ENCODE measurements around the gene GSG1L.

Gene GSG1L

GRCh38 chr16:28110074-28110473 is 46.6 kb upstream of the GSG1L start:
- Histone ChIP-seq H3K4ac (ENCODE audit: low read length) (no peak overlapping the region), H3K27ac (replicated peaks; ENCODE audit: low read length) (no peak overlapping the region), H3K4me1 (ENCODE audit: control insufficient read depth in 2 of 2, insufficient read depth in 1 of 2, low read depth in 1 of 2, low read length in 2 of 2) (peaks cover 0 to 3% of the 10 kb centered on the region in 2 donors), H3K23ac (ENCODE audit: low read depth, low read length, poor library complexity) (no peak overlapping the region), H3K27me3 (ENCODE audit: control insufficient read depth in 3 of 3, insufficient read depth in 3 of 3, low read depth in 1 of 3, low read length in 3 of 3) (no peaks in the 10 kb centered on the region), H3K36me3 (replicated peaks in 1 of 2; ENCODE audit: control insufficient read depth in 2 of 2, insufficient read depth in 2 of 2, low read length in 2 of 2) (peaks cover 44 to 100% of the 10 kb centered on the region in 2 donors), H4K8ac (ENCODE audit: low read depth, low read length) (no peak overlapping the region), H2BK5ac (ENCODE audit: low read length) (no peak overlapping the region), H4K91ac (ENCODE audit: low read depth, low read length, poor library complexity) (no peak overlapping the region), H3K9me3 (replicated peaks in 1 of 2; ENCODE audit: control insufficient read depth in 2 of 2, insufficient read depth in 1 of 2, low read depth in 1 of 2, low read length in 2 of 2) (no peaks in the 10 kb centered on the region), H3K9ac (ENCODE audit: low read depth, low read length, poor library complexity) (no peak overlapping the region), H3K18ac (ENCODE audit: low read length) (no peak overlapping the region), H3K4me3 (ENCODE audit: low read length in 2 of 2) (no peak overlapping the region), H2BK15ac (ENCODE audit: low read length) (no peak overlapping the region), H2BK120ac (ENCODE audit: low read depth, low read length) (no peak overlapping the region), H3K14ac (ENCODE audit: low read length) (no peak overlapping the region), H3K4me2 (ENCODE audit: insufficient read depth, low read length, poor library complexity, severe bottlenecking) (no peak overlapping the region), H2AFZ (ENCODE audit: low read length) (no peak overlapping the region), H2AK5ac (ENCODE audit: low read depth, low read length) (no peak overlapping the region), H2BK12ac (ENCODE audit: low read length) (no peak overlapping the region), H3K79me1 (ENCODE audit: low read depth, low read length) (no peaks in the 10 kb centered on the region)
- no CpG with 5 or more reads among the region's 3 CpGs for WGBS, 2 donors (ENCODE audit: extremely low coverage in 2 of 2, insufficient read length in 2 of 2, insufficient replicate concordance in 1 of 2)
- DNase-seq (ENCODE audit: low spot score), result no peak

GRCh38 chr16:28108590-28109247 is 45.2 kb upstream of the GSG1L start:
- Histone ChIP-seq H3K36me3 (replicated peaks in 1 of 2; ENCODE audit: control insufficient read depth in 2 of 2, insufficient read depth in 2 of 2, low read length in 2 of 2) (peaks cover 53 to 100% of the 10 kb centered on the region in 2 donors), H2BK15ac (ENCODE audit: low read length) (no peak overlapping the region), H3K27me3 (ENCODE audit: control insufficient read depth in 3 of 3, insufficient read depth in 3 of 3, low read depth in 1 of 3, low read length in 3 of 3) (no peaks in the 10 kb centered on the region), H3K14ac (ENCODE audit: low read length) (no peak overlapping the region), H3K79me1 (ENCODE audit: low read depth, low read length) (no peaks in the 10 kb centered on the region), H3K18ac (ENCODE audit: low read length) (peak overlapping the region; percentile 23), H2BK5ac (ENCODE audit: low read length) (no peak overlapping the region), H3K9me3 (replicated peaks in 1 of 2; ENCODE audit: control insufficient read depth in 2 of 2, insufficient read depth in 1 of 2, low read depth in 1 of 2, low read length in 2 of 2) (no peaks in the 10 kb centered on the region), H3K4me3 (ENCODE audit: low read length in 2 of 2) (no peak overlapping the region), H3K27ac (replicated peaks; ENCODE audit: low read length) (no peak overlapping the region), H2BK120ac (ENCODE audit: low read depth, low read length) (no peak overlapping the region), H4K8ac (ENCODE audit: low read depth, low read length) (no peak overlapping the region), H4K91ac (ENCODE audit: low read depth, low read length, poor library complexity) (no peak overlapping the region), H3K23ac (ENCODE audit: low read depth, low read length, poor library complexity) (no peak overlapping the region), H2AK5ac (ENCODE audit: low read depth, low read length) (no peak overlapping the region), H3K9ac (ENCODE audit: low read depth, low read length, poor library complexity) (no peak overlapping the region), H3K4me2 (ENCODE audit: insufficient read depth, low read length, poor library complexity, severe bottlenecking) (no peak overlapping the region), H2BK12ac (ENCODE audit: low read length) (no peak overlapping the region), H3K4me1 (ENCODE audit: control insufficient read depth in 2 of 2, insufficient read depth in 1 of 2, low read depth in 1 of 2, low read length in 2 of 2) (peaks cover 0 to 3% of the 10 kb centered on the region in 2 donors), H2AFZ (ENCODE audit: low read length) (no peak overlapping the region), H3K4ac (ENCODE audit: low read length) (no peak overlapping the region)
- DNase-seq (ENCODE audit: low spot score), result no peak
- no CpG with 5 or more reads among the region's 12 CpGs for WGBS, 2 donors (ENCODE audit: extremely low coverage in 2 of 2, insufficient read length in 2 of 2, insufficient replicate concordance in 1 of 2)

- Histone ChIP-seq H3K9me3 (replicated peaks in 1 of 2; ENCODE audit: control insufficient read depth in 2 of 2, insufficient read depth in 1 of 2, low read depth in 1 of 2, low read length in 2 of 2) (no peaks in the 10 kb centered on the region), H3K4me2 (ENCODE audit: insufficient read depth, low read length, poor library complexity, severe bottlenecking) (no peak overlapping the region), H2BK12ac (ENCODE audit: low read length) (no peak overlapping the region), H4K91ac (ENCODE audit: low read depth, low read length, poor library complexity) (no peak overlapping the region), H3K79me1 (ENCODE audit: low read depth, low read length) (no peaks in the 10 kb centered on the region), H3K14ac (ENCODE audit: low read length) (no peak overlapping the region), H3K18ac (ENCODE audit: low read length) (no peak overlapping the region), H3K4ac (ENCODE audit: low read length) (no peak overlapping the region), H3K36me3 (replicated peaks in 1 of 2; ENCODE audit: control insufficient read depth in 2 of 2, insufficient read depth in 2 of 2, low read length in 2 of 2) (peaks cover 58 to 100% of the 10 kb centered on the region in 2 donors), H2BK120ac (ENCODE audit: low read depth, low read length) (no peak overlapping the region), H2AK5ac (ENCODE audit: low read depth, low read length) (no peak overlapping the region), H2BK15ac (ENCODE audit: low read length) (no peak overlapping the region), H3K4me1 (ENCODE audit: control insufficient read depth in 2 of 2, insufficient read depth in 1 of 2, low read depth in 1 of 2, low read length in 2 of 2) (peaks cover 0 to under 1% of the 10 kb centered on the region in 2 donors), H2AFZ (ENCODE audit: low read length) (no peak overlapping the region), H3K4me3 (ENCODE audit: low read length in 2 of 2) (no peak overlapping the region), H3K9ac (ENCODE audit: low read depth, low read length, poor library complexity) (no peak overlapping the region), H2BK5ac (ENCODE audit: low read length) (no peak overlapping the region), H3K27me3 (ENCODE audit: control insufficient read depth in 3 of 3, insufficient read depth in 3 of 3, low read depth in 1 of 3, low read length in 3 of 3) (no peaks in the 10 kb centered on the region), H4K8ac (ENCODE audit: low read depth, low read length) (no peak overlapping the region), H3K27ac (replicated peaks; ENCODE audit: low read length) (no peak overlapping the region), H3K23ac (ENCODE audit: low read depth, low read length, poor library complexity) (peak overlapping the region; percentile 13)
- WGBS, 2 donors (ENCODE audit: extremely low coverage in 2 of 2, insufficient read length in 2 of 2, insufficient replicate concordance in 1 of 2), result no CpG with 5 or more reads among the region's 8 CpGs
- no peak for DNase-seq (ENCODE audit: low spot score)
These were observed 43.7 kb upstream of the GSG1L start for GRCh38 chr16:28107232-28107631.

- no peak overlapping the region for H2AK5ac ChIP-seq (ENCODE audit: low read depth, low read length)
- no peak overlapping the region for H2AFZ ChIP-seq (ENCODE audit: low read length)
- no peak overlapping the region for H4K91ac ChIP-seq (ENCODE audit: low read depth, low read length, poor library complexity)
- no peak overlapping the region for H2BK12ac ChIP-seq (ENCODE audit: low read length)
- H3K18ac ChIP-seq (ENCODE audit: low read length), result no peak overlapping the region
- no peaks in the 10 kb centered on the region for H3K79me1 ChIP-seq (ENCODE audit: low read depth, low read length)
- no peak overlapping the region for H3K9ac ChIP-seq (ENCODE audit: low read depth, low read length, poor library complexity)
- H3K27ac ChIP-seq (replicated peaks; ENCODE audit: low read length), result no peak overlapping the region
- H3K36me3 ChIP-seq (replicated peaks in 1 of 2; ENCODE audit: control insufficient read depth in 2 of 2, insufficient read depth in 2 of 2, low read length in 2 of 2), result peaks cover 61 to 100% of the 10 kb centered on the region in 2 donors
- H3K14ac ChIP-seq (ENCODE audit: low read length), result no peak overlapping the region
- no peak overlapping the region for H3K4me3 ChIP-seq (ENCODE audit: low read length in 2 of 2)
- no CpG with 5 or more reads among the region's 5 CpGs for WGBS, 2 donors (ENCODE audit: extremely low coverage in 2 of 2, insufficient read length in 2 of 2, insufficient replicate concordance in 1 of 2)
- H3K9me3 ChIP-seq (replicated peaks in 1 of 2; ENCODE audit: control insufficient read depth in 2 of 2, insufficient read depth in 1 of 2, low read depth in 1 of 2, low read length in 2 of 2), result no peaks in the 10 kb centered on the region
- no peak overlapping the region for H4K8ac ChIP-seq (ENCODE audit: low read depth, low read length)
- H3K4me1 ChIP-seq (ENCODE audit: control insufficient read depth in 2 of 2, insufficient read depth in 1 of 2, low read depth in 1 of 2, low read length in 2 of 2), result no peaks in the 10 kb centered on the region
- no peak overlapping the region for H2BK120ac ChIP-seq (ENCODE audit: low read depth, low read length)
- H3K27me3 ChIP-seq (ENCODE audit: control insufficient read depth in 3 of 3, insufficient read depth in 3 of 3, low read depth in 1 of 3, low read length in 3 of 3), result no peaks in the 10 kb centered on the region
- no peak overlapping the region for H2BK5ac ChIP-seq (ENCODE audit: low read length)
- no peak overlapping the region for H2BK15ac ChIP-seq (ENCODE audit: low read length)
- H3K23ac ChIP-seq (ENCODE audit: low read depth, low read length, poor library complexity), result no peak overlapping the region
- DNase-seq (ENCODE audit: low spot score), result no peak
- H3K4ac ChIP-seq (ENCODE audit: low read length), result no peak overlapping the region
- no peak overlapping the region for H3K4me2 ChIP-seq (ENCODE audit: insufficient read depth, low read length, poor library complexity, severe bottlenecking)
These were observed 43.1 kb upstream of the GSG1L start for GRCh38 chr16:28106467-28107215.
